Caco-2 (cell line): Measurements from ENCODE around the gene AGO3. TPM values are rescaled to one million over a fixed set of nuclear protein-coding genes. Genes with fewer than 3 reads are reported as not detected.

ENCODE experiments used
- BruUV-seq: library from RNA; stranded (reverse); fragments of 400-500 nt; replicated peaks from 2 replicates; lab custom pipeline; 2021; lab: Mats Ljungman, UMichigan
- CTCF ChIA-PET: fragments of 300-600 bp; sonication (Branson Sonifier 250); formaldehyde crosslinking; loops from one replicate; lab custom pipeline; 2022; ENCODE audit warnings: antibody characterized with exemption; lab: Charles Lee
- POLR2A ChIA-PET: fragments of 300-600 bp; sonication (Branson Sonifier 250); formaldehyde crosslinking; loops from one replicate; lab custom pipeline; 2022; ENCODE audit warnings: antibody characterized with exemption; lab: Charles Lee
- DNase-seq, 2 experiments: peaks; one replicate each; pipeline versions ENCODE4 v3.0.0 to v3.0.0-alpha.2; 2020 to 2022
- H3K27me3 ChIP-seq: replicated peaks from 2 replicates; pipeline ENCODE4 v1.6.0; 2011; ENCODE audit warnings: low read length; ENCODE audit not compliant: control insufficient read depth, insufficient read depth
- H3K36me3 ChIP-seq: 2 replicates; pipeline ENCODE4 v1.5.1; 2011; ENCODE audit warnings: low read length; ENCODE audit not compliant: control insufficient read depth, insufficient read depth
- H3K4me1 ChIP-seq: fragments of 250-450 bp; sonication (Bioruptor Pico); 2 replicates; pipeline ENCODE4 v1.5.1; 2020; ENCODE audit warnings: mild to moderate bottlenecking
- H3K4me3 ChIP-seq: 2 replicates; pipeline ENCODE4 v1.5.1; 2011; ENCODE audit warnings: low read depth, mild to moderate bottlenecking, control low read depth, low read length
- H3K9me3 ChIP-seq: fragments of 250-450 bp; sonication (Bioruptor Pico); 2 replicates; pipeline ENCODE4 v1.5.1; 2020; ENCODE audit warnings: mild to moderate bottlenecking, moderate library complexity
- H3K27ac Mint-ChIP-seq: one replicate; pipeline ENCODE4 v1.8.0; 2022; ENCODE audit warnings: mixed read lengths; ENCODE audit not compliant: unreplicated experiment
- H3K27me3 Mint-ChIP-seq: one replicate; pipeline ENCODE4 v1.8.0; 2022; ENCODE audit warnings: mixed read lengths; ENCODE audit not compliant: insufficient read depth, unreplicated experiment
- H3K36me3 Mint-ChIP-seq: one replicate; pipeline ENCODE4 v1.8.0; 2022; ENCODE audit warnings: mild to moderate bottlenecking, mixed read lengths; ENCODE audit not compliant: insufficient read depth, unreplicated experiment
- H3K4me1 Mint-ChIP-seq: one replicate; pipeline ENCODE4 v1.8.0; 2022; ENCODE audit warnings: low read depth, mixed read lengths; ENCODE audit not compliant: unreplicated experiment
- H3K4me3 Mint-ChIP-seq: one replicate; pipeline ENCODE4 v1.8.0; 2022; ENCODE audit warnings: mild to moderate bottlenecking, moderate library complexity, mixed read lengths; ENCODE audit not compliant: unreplicated experiment
- H3K9me3 Mint-ChIP-seq: one replicate; pipeline ENCODE4 v1.8.0; 2022; ENCODE audit warnings: mixed read lengths; ENCODE audit not compliant: unreplicated experiment
- CTCF ChIP-seq, 2 experiments: fragments of 200-600 bp in 1 of 2; IDR thresholded peaks; 1 replicate in 1 of 2; 2 replicates in 1 of 2; pipeline versions ENCODE4 v1.5.1 to v1.8.0; 2011 to 2022; ENCODE audit warnings: antibody characterized with exemption in 1 of 2, control low read depth in 1 of 2, inconsistent platforms in 1 of 2, low read depth in 1 of 2, low read length in 1 of 2, mild to moderate bottlenecking in 1 of 2, moderate library complexity in 1 of 2; ENCODE audit not compliant: insufficient read depth in 1 of 2, severe bottlenecking in 1 of 2, unreplicated experiment in 1 of 2
- intact Hi-C: fragments of 100-400 bp; cut with micrococcal nuclease; formaldehyde crosslinking; loops from one replicate; pipeline ENCODE4 v1.10.0; 2022; ENCODE audit not compliant: unreplicated experiment
- total RNA-seq: library from RNA; stranded (reverse); gene quantifications from 2 replicates; pipeline ENCODE4 v1.2.3, GENCODE V29; 2022

AGO3 gene
- total RNA-seq, 1 experiment from 2014 or later, result 18.1 TPM

GRCh38 chr1:36093929-36094328 is 163.0 kb downstream of the AGO3 start:
- Histone ChIP-seq H3K4me3 (no peak overlapping the region), H3K4me1 (no peaks in the 10 kb centered on the region), H3K9me3 (no peaks in the 10 kb centered on the region), H3K36me3 (no peaks in the 10 kb centered on the region; the same call in 1 of the 2 replicates), H3K27me3 (no peaks in the 10 kb centered on the region)
- ChIA-PET CTCF (interaction anchor here (0.7 kb wide), 1 partner anchor 307 kb away, joined by 5 read pairs; no protein-coding TSS in a partner anchor), POLR2A (no interaction called here)
- TF ChIP-seq CTCF (IDR thresholded peaks at IDR 0.05; ENCODE audit: insufficient read depth in 1 of 2, low read depth in 1 of 2, low read length in 1 of 2, severe bottlenecking in 1 of 2, unreplicated experiment in 1 of 2), result no peak
- Mint-ChIP-seq H3K27me3 (no peaks in the 10 kb centered on the region), H3K4me1 (no peaks in the 10 kb centered on the region), H3K4me3 (no peak overlapping the region), H3K27ac (no peak overlapping the region), H3K36me3 (peaks cover 14% of the 10 kb centered on the region), H3K9me3 (no peaks in the 10 kb centered on the region)
- intact Hi-C loops, result no loop called here
- BruUV-seq, result no TSS peak
- DNase-seq, result no peak

- no peaks in the 10 kb centered on the region for H3K4me1 ChIP-seq
- H3K27ac Mint-ChIP-seq, result no peak overlapping the region
- no peak overlapping the region for H3K4me3 Mint-ChIP-seq
- no peak for TF ChIP-seq CTCF (IDR thresholded peaks at IDR 0.05; ENCODE audit: insufficient read depth in 1 of 2, low read depth in 1 of 2, low read length in 1 of 2, severe bottlenecking in 1 of 2, unreplicated experiment in 1 of 2)
- H3K9me3 Mint-ChIP-seq, result no peaks in the 10 kb centered on the region
- no peaks in the 10 kb centered on the region for H3K4me1 Mint-ChIP-seq
- no peaks in the 10 kb centered on the region; the same call in 1 of the 2 replicates for H3K36me3 ChIP-seq
- no peak for DNase-seq
- no peak overlapping the region for H3K4me3 ChIP-seq
- no peaks in the 10 kb centered on the region for H3K27me3 Mint-ChIP-seq
- POLR2A ChIA-PET, result no interaction called here
- H3K9me3 ChIP-seq, result no peaks in the 10 kb centered on the region
- no peaks in the 10 kb centered on the region for H3K27me3 ChIP-seq
- H3K36me3 Mint-ChIP-seq, result peaks cover 9% of the 10 kb centered on the region
- CTCF ChIA-PET, result no interaction called here
- intact Hi-C loops, result loop anchor here (5.0 kb wide), 1 partner anchor 53 kb away; the partner anchor contains the start of gene TRAPPC3
- BruUV-seq, result no TSS peak
Measured at GRCh38 chr1:36094621-36095061, 163.7 kb downstream of the AGO3 start.

GRCh38 chr1:36095760-36096405 is 165.0 kb downstream of the AGO3 start:
- Mint-ChIP-seq H3K4me3 (no peak overlapping the region), H3K27ac (no peak overlapping the region), H3K27me3 (no peaks in the 10 kb centered on the region), H3K4me1 (no peaks in the 10 kb centered on the region), H3K36me3 (peaks cover 6% of the 10 kb centered on the region), H3K9me3 (no peaks in the 10 kb centered on the region)
- no peaks in the 10 kb centered on the region for H3K27me3 ChIP-seq
- intact Hi-C loops, result loop anchor here (5.0 kb wide), 1 partner anchor 51 kb away; the partner anchor contains the start of gene TRAPPC3
- no peaks in the 10 kb centered on the region for H3K4me1 ChIP-seq
- no peak for TF ChIP-seq CTCF (IDR thresholded peaks at IDR 0.05; ENCODE audit: insufficient read depth in 1 of 2, low read depth in 1 of 2, low read length in 1 of 2, severe bottlenecking in 1 of 2, unreplicated experiment in 1 of 2)
- POLR2A ChIA-PET, result no interaction called here
- H3K36me3 ChIP-seq, result no peaks in the 10 kb centered on the region; the same call in 1 of the 2 replicates
- no peaks in the 10 kb centered on the region for H3K9me3 ChIP-seq
- CTCF ChIA-PET, result interaction anchor here (0.6 to 1.4 kb wide), 4 partner anchors 54 to 1836 kb away, joined by 3 to 6 read pairs (median 4); no protein-coding TSS in a partner anchor
- no peak overlapping the region for H3K4me3 ChIP-seq
- no TSS peak for BruUV-seq
- DNase-seq, result no peak
